SK-N-MC (cell line): ENCODE measurements around the gene NR2F2.

Experiments used
- EZH2 ChIP-seq: fragments of 200-600 bp; sonication (generic); IDR thresholded peaks from one replicate; pipeline ENCODE4 v1.6.1; 2017; ENCODE audit warnings: antibody characterized with exemption
- POLR2AphosphoS5 ChIP-seq: IDR thresholded peaks from 2 replicates; pipeline ENCODE4 v1.6.1; 2012; ENCODE audit warnings: mild to moderate bottlenecking, low read depth, low read length, borderline replicate concordance

- TF ChIP-seq POLR2AphosphoS5 (no peak), EZH2 (no peak)
These were observed 17.9 kb downstream of the NR2F2 start for GRCh38 chr15:96348112-96349027.
